SK-N-DZ (cell line): ENCODE measurements around the gene NRXN3.
"Not testable (repeated sequence)": the region's sequence is repeated elsewhere in the genome, so short reads cannot be mapped to it uniquely, and the experiment has no call there.

Experiments
- DNase-seq: peaks from one replicate; pipeline ENCODE4 v3.0.0-alpha.2; 2015; ENCODE audit warnings: low spot score

Gene NRXN3

DNA sequence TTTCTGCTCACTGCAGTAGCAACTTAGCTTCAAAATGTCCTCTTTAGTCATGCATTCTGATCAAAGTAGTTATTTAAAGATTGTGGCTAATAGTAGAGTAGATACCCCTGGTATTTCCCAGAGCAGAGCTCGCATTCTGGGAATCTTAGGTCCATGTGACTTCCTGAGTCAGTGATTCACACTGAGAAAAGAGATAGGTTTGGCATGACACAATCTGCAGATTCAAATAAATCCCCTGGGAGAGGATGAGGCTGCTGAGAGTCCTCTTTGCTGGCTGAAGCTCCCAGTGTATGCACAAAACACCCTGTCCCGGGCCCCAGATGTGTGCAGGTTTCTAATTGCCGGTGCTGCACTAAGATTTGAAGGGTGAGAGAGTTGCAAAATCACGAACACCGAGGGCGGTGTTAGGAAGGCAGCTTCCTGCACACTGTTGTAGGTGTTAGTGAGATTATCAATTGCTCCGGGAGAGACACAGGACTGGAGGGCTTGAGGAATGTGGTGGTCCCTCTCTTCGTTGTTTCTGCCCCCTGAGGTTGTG lies 233.2 kb downstream of the NRXN3 start:
- no peak for DNase-seq

DNA sequence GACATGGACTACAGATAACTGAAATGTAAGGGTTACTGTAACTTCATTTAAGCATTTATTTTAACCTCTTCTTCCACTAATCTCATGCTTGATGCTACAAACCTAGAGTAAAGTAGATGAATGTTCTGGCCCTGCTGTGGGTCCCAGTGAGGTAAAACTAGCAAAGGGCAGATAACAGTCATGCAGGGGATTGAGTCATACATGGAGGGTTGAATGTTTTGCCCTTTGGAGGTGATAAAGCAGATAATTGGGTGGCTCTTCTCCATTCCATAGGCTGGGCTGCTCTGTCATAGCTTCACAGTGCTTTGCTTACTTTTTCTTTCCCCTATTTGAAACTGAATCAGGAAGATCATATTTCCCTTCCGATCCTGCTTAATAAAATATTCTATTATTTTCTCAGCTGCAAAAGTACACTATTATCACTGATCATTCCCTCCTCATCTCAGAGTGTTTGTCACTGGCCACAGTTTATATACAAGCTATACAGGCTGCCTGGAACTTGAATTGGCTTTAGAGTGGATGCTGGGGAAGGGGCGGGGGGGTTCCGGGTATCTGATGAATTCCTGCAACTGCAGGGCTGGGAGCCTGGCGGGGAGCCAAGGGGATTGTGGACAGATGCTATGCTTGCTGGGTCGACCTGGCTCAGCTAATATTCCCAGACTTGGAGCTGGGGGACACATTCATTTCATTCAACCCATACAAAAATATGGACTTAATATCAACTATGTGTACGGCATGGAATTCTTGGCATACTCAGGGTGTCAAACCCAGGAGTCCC lies 235.1 kb downstream of the NRXN3 start:
- no peak for DNase-seq

DNA sequence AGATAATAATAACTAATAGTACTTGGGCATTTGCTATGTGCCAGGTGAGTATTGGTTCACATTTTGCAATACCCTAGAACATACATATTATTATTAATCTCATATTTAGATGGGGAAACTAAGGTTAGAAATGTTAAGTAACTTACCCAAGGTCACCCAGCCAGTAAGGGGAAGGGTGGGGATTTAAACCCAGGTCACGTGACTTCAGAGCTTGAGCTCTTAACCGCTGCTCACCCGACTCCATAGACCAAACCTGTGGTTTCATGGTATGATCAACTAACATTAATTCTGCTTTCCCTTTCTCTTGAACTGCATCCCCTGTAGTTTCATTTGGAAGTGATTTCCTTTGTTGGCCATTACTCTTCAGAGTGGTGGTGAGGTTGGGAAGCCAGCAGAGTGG lies 242.3 kb downstream of the NRXN3 start:
- no peak for DNase-seq

- no peak for DNase-seq
Observed at GRCh38 chr14:78414172-78414571, 244.0 kb downstream of the NRXN3 start.

DNA sequence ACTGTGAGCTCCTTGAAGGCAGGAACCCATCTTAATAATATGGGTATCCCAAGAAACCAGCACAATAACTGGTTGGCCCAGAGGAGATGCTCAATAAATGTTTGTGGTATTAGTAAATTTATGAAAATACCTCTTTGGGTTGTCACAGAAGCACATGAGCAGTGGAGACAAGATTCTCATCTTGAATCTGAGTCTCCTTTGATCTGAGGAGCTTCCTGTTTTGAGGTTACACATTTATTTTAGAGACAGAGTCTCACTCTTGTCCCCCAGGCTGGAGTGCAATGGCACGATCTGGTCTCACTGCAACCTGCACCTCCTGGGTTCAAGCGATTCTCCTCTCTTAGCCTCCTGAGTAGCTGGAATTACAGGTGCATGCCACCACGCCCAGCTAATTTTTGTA lies 247.4 kb downstream of the NRXN3 start:
- no peak for DNase-seq

- DNase-seq: no peak
Observed at GRCh38 chr14:78424311-78424710, 254.1 kb downstream of the NRXN3 start.

GRCh38 chr14:78425330-78425729 lies 255.2 kb downstream of the NRXN3 start:
- DNase-seq: no peak

DNA sequence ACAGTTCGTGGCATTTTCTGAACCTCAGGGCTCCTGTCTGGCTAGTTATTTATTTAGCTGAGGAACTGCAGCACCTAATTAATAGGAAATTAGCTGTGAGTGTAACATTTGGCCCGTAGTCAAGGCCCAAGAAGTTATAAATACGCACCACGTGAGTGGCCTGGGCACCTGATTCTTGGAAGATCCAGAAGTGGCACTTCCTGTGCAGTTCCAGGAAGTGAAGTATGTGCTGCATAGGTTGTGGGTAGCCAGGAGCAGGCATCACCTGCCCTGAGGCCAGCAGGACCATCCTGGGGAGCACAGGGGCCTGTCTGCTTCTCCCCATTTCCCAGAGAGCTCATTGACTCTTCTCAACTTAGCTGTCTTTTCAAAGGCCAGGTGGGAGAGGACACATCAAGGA lies 255.6 kb downstream of the NRXN3 start:
- DNase-seq: no peak

GRCh38 chr14:78432046-78432445 lies 261.9 kb downstream of the NRXN3 start:
- DNase-seq: no peak

- not testable (repeated sequence) for DNase-seq
Observed at GRCh38 chr14:78437448-78437847, 267.3 kb downstream of the NRXN3 start.

DNA sequence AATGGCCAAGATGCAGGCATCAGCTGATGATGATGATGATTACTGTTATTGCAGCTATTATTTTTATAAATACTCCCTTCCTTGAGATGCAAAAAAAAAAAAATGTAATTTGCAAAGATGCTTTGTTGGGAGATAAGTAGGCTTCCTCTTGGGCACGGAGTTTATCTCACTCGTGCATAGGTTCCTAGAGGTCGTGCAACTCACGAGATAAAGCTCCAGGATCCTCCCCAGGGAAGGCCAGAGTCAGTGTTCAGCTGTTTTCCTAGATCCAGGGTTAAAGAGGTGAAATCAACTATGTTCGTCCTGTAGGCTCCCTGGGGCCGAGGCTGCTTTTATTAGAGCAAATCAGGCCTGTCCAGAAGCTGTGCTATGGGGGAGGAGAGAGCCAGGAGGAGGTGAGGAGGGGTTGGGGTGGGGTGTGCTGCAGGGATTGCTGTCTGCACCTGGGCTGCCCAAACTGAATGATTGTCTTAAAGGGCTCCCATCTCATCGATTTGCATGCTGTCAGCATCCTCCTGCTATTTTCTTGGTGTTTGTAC lies 270.3 kb downstream of the NRXN3 start:
- no peak for DNase-seq

DNA sequence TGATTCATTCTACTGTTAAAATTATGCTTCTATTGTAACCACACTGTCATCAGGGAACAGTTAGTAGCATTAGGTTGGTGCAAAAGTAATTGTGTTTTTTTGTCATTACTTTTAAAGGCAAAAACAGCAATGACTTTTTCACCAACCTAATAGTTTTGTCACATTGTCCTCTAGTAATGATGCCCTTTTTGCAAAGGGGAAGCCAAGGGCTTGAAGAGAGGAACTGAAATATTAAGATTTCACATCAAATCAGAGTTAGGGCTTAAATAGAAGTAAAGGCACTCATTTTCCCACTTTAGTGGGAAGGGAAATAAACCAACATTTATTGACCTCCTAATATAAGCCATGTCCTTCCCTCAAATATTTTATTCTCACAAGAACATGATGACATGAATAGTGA lies 273.7 kb downstream of the NRXN3 start:
- DNase-seq: no peak

DNA sequence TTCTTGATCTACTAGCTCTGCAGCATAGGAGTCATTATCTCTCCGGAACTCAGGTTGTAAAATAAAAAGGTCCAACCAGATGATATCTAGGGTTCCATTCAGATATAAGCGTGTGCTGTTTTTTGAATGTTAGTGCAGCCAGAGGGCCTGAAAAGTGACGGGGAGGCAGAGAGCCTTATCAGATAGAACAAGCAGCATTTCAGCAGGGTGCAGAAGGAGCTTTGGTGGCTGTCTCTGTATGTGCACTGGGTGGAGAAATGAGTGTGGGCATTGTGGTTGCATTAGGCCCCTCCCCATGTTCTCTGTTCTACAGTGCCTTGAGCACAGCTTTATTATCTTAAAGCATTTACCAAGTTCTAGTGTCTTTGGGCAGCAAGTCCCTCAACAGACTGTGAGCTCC lies 275.1 kb downstream of the NRXN3 start:
- no peak for DNase-seq

- no peak for DNase-seq
Observed at GRCh38 chr14:78446807-78447206, 276.6 kb downstream of the NRXN3 start.

DNA sequence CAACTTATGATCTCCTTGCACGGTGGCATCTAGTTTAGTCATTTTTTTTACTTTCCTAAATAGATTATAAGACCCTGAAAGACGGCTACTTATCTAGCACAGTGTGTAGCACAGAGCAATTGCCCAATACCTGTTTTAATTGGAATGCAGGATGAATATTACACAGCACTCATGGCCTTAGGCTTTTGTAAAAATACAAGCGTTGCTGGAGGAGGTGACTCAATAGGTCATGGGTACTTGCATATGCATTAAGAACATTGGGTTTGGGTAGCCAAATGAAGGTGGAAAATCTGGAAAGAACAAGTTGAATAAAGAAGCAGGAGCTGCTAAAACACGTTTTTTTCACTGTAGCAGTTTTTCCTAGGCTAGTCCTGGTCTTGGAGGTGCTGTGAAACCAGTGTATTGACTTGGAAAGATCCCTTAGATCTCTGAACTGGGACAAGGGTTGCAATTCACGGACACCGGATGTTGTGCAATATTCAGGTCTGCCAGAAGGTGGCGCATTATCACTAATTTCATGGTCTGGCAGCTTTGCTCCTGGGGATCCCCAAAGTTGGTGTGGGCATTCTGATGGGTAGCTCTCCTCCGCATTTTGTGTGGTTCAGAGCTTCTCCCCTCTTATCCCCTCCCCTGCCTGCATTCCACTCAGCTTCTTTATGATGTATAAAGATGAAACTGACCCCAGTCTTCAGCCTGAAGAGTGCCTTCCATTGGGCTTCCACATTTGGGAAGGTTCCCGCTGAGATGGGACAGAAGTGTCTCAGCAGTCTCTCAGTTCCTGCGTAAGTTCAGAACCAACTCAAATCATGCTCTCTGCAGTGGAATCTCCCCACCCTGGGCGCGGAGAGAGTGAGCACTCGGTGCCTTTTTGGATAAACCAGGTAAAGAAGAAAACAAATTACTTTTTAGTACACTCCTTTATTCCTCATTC lies 278.3 kb downstream of the NRXN3 start:
- DNase-seq: peak; percentile 18

- DNase-seq: no peak
Observed at GRCh38 chr14:78450669-78451318, 280.6 kb downstream of the NRXN3 start.

- no peak for DNase-seq
Observed at GRCh38 chr14:78451319-78451695, 281.1 kb downstream of the NRXN3 start.

DNA sequence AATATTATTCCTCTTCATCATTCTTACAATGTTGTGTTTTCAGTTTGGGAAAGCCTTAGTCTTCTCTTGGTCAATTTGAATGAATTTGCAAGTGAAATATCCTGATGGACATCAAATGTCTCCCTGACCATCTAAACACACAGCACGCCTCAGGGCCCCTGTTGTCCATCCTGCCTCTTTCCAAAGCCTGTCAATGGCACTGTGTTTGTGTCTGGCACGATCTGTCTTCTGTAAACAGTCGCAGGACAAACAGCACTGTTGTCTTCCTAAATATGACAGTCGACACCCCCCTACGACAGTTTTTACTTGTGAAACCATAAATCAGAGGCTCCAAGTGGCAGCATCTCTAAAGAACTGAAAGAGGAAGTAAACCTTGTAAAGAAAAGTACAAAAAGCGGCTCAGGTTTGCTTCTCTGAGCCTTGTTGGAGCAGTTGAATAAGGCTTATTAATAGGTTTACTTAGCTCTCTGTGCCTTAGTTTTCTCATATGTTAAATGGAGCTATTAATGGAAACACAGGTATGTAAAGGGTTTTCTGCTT lies 285.8 kb downstream of the NRXN3 start:
- no peak for DNase-seq

DNA sequence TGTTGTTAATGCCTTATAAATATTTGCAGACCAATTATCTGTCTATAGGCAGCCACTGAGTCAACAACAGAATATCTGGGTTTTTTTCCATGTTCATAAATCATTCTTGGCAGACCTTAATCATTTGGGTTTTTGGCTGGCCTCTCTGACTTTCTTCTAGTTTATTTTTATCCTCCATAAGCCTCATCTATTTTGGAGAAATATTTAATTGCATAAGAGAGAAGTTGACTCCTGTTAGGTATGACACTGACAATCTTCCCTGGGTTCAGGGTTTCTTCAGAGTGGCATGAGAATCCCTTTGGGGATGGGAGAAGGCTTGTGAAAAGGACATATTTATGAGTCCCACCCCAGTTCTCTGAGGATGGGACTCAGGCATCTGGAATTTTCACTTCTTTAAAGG lies 299.8 kb downstream of the NRXN3 start:
- DNase-seq: no peak

- DNase-seq: no peak
Observed at GRCh38 chr14:78479127-78479780, 309.1 kb downstream of the NRXN3 start.

DNA sequence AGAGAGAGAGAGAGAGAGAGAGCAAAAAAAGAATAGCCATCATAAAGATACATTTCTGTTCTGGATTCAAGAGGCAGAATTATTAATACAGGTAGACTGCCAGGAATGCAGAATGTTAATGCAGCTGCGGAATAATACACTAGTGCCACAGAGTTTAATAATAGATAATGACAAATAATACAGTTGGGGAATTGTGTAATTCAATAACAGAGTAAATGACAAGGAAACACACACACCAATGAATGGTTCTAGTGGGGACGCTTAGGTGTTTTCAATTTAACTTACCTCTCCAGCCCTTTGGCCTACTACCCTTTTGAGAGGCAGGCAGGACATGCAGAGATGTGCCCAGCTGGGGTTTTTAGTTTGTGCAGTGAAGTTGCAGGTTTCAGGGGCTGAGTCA lies 313.9 kb downstream of the NRXN3 start:
- DNase-seq: no peak
